Liver (tissue), 9 donors: ENCODE data around the gene MCL1. TPM values are rescaled to one million over a fixed set of nuclear protein-coding genes. Genes with fewer than 3 reads are reported as not detected.
A peak's percentile ranks its signal among the peaks of the same experiment; 100 is the strongest.

Source experiments
- DNase-seq: peaks from one replicate; pipeline ENCODE4 v3.0.0-alpha.2; 2017; ENCODE audit warnings: low spot score
- H3K27ac ChIP-seq, 2 donors: one replicate each; pipeline ENCODE4 v1.7.0; 2013; ENCODE audit warnings: inconsistent platforms in 2 of 2, low read length in 2 of 2, control low read depth in 1 of 2, low read depth in 1 of 2, mild to moderate bottlenecking in 1 of 2
- H3K27me3 ChIP-seq, 4 donors: one replicate each; pipeline versions ENCODE4 v1.6.1 to v1.7.0; 2013; ENCODE audit warnings: low read length in 3 of 4, inconsistent platforms in 1 of 4, mild to moderate bottlenecking in 1 of 4, moderate library complexity in 1 of 4; ENCODE audit not compliant: control insufficient read depth in 4 of 4, insufficient read depth in 4 of 4
- H3K36me3 ChIP-seq, 4 donors: one replicate each; pipeline versions ENCODE4 v1.6.1 to v1.7.0; 2013; ENCODE audit warnings: low read length in 3 of 4, mild to moderate bottlenecking in 3 of 4, low read depth in 1 of 4, moderate library complexity in 1 of 4; ENCODE audit not compliant: control insufficient read depth in 4 of 4, insufficient read depth in 3 of 4
- H3K4me1 ChIP-seq, 4 donors: one replicate each; pipeline versions ENCODE4 v1.6.1 to v1.7.0; 2013; ENCODE audit warnings: low read length in 3 of 4, mild to moderate bottlenecking in 3 of 4, moderate library complexity in 1 of 4; ENCODE audit not compliant: control insufficient read depth in 4 of 4, insufficient read depth in 4 of 4
- H3K4me3 ChIP-seq, 3 donors: one replicate each; pipeline versions ENCODE4 v1.6.1 to v1.7.0; 2013; ENCODE audit warnings: low read length in 3 of 3, control low read depth in 1 of 3, low read depth in 1 of 3, mild to moderate bottlenecking in 1 of 3
- H3K9ac ChIP-seq, 2 donors: one replicate each; pipeline ENCODE4 v1.7.0; 2013; ENCODE audit warnings: low read length in 2 of 2, mild to moderate bottlenecking in 2 of 2, moderate library complexity in 2 of 2, control low read depth in 1 of 2, low read depth in 1 of 2
- H3K9me3 ChIP-seq, 4 donors: one replicate each; pipeline versions ENCODE4 v1.6.1 to v1.7.0; 2013; ENCODE audit warnings: low read length in 3 of 4; ENCODE audit not compliant: control insufficient read depth in 4 of 4
- ATF3 ChIP-seq: IDR thresholded peaks from 2 replicates; pipeline ENCODE4 v1.6.1; 2016; ENCODE audit warnings: antibody characterized with exemption
- CTCF ChIP-seq: fragments of 150-350 bp; IDR thresholded peaks from 2 replicates; pipeline ENCODE4 v1.5.1; 2017; ENCODE audit warnings: improper control_type of control experiment, low read depth, low read length; ENCODE audit not compliant: missing input control
- EGR1 ChIP-seq, 2 donors: IDR thresholded peaks; 2 replicates each; pipeline ENCODE4 v1.6.1; 2016 to 2018; ENCODE audit warnings: antibody characterized with exemption in 2 of 2, low read depth in 2 of 2
- FOXA1 ChIP-seq: IDR thresholded peaks from 2 replicates; pipeline ENCODE4 v1.6.1; 2016; ENCODE audit warnings: antibody characterized with exemption
- FOXA2 ChIP-seq: IDR thresholded peaks from 2 replicates; pipeline ENCODE4 v1.6.1; 2016; ENCODE audit warnings: antibody characterized with exemption
- GABPA ChIP-seq, 2 donors: IDR thresholded peaks in 1 of 2; conservative IDR thresholded peaks in 1 of 2; 2 replicates each; pipeline ENCODE4 v1.6.1; 2016; ENCODE audit warnings: antibody characterized with exemption in 2 of 2, mild to moderate bottlenecking in 1 of 2, moderate library complexity in 1 of 2
- HNF4A ChIP-seq, 2 donors: conservative IDR thresholded peaks; 2 replicates each; pipeline ENCODE4 v1.6.1; 2016; ENCODE audit warnings: antibody characterized with exemption in 2 of 2, mild to moderate bottlenecking in 2 of 2
- HNF4G ChIP-seq: IDR thresholded peaks from 2 replicates; pipeline ENCODE4 v1.6.1; 2016; ENCODE audit warnings: antibody characterized with exemption
- NR2F2 ChIP-seq: IDR thresholded peaks from 2 replicates; pipeline ENCODE4 v1.6.1; 2016; ENCODE audit warnings: antibody characterized with exemption
- RAD21 ChIP-seq, 2 donors: IDR thresholded peaks; 2 replicates each; pipeline ENCODE4 v1.6.1; 2016; ENCODE audit warnings: antibody characterized with exemption in 2 of 2, mild to moderate bottlenecking in 2 of 2
- RXRA ChIP-seq, 2 donors: IDR thresholded peaks; 2 replicates each; pipeline ENCODE4 v1.6.1; 2017 to 2018; ENCODE audit warnings: antibody characterized with exemption in 2 of 2, mild to moderate bottlenecking in 1 of 2
- TAF1 ChIP-seq: conservative IDR thresholded peaks from 2 replicates; pipeline ENCODE4 v1.6.1; 2016; ENCODE audit warnings: antibody characterized with exemption, mild to moderate bottlenecking
- whole genome bisulfite sequencing: extraction: QIAGEN DNeasy Blood & Tissue Kit; methylation state at CpG from one replicate; pipeline ENCODE4 v1.1.7; 2013; 5-methylcytosine and 5-hydroxymethylcytosine counted together
- polyA plus RNA-seq, 2 donors: library from polyadenylated mRNA; stranded (reverse) in 1 of 2; unstranded in 1 of 2; fragments of 200-250 nt in 1 of 2; fragments of >200 nt in 1 of 2; fragmentation: Nextera tagmentation in 1 of 2; extraction: Ambion mirVana in 1 of 2; gene quantifications; one replicate each; pipeline versions ENCODE4 v1.2.1 to v1.2.3, GENCODE V29; 2013 to 2015
- total RNA-seq, 2 donors: library from RNA; depleted of rRNA; stranded (reverse); fragments of >200 nt; gene quantifications; one replicate each; pipeline ENCODE4 v1.2.3, GENCODE V29; 2014
- TF ChIP-seq, protein P1 (sequence below): IDR thresholded peaks from 2 replicates; pipeline ENCODE4 v1.6.1; 2016; ENCODE audit warnings: antibody characterized with exemption, mild to moderate bottlenecking
- TF ChIP-seq, protein P2 (sequence below): IDR thresholded peaks from 2 replicates; pipeline ENCODE4 v1.6.1; 2016; ENCODE audit warnings: antibody characterized with exemption
- donor health status: healthy.
- donor health status: healthy.
- donor health status: healthy.
- donor health status: healthy.
- donor health status: healthy.

MCL1 gene
- total and polyA plus RNA-seq, 4 donors = 23.4 to 181 (median 80.0) TPM

DNA sequence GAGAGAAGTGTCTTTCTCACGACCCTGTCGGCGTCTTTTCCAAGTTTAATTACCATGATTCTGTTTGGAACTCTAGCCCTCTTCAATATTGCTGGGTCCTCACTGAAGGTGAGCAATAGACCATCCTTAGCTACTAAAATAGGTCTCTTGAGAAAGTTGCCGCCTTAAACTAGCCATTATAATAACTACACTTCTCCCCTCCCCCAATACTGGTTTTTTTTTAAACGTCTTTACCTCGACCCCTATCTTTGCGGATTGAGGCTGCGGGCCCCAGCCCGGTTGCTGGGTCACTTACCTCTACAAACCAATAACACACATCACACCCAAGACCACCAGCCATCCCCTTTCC, 49.3 kb upstream of the MCL1 start:
- H3K9me3 ChIP-seq = no peaks in the 10 kb centered on the region
- WGBS = under 1% methylated on average over 9 of the region's 9 CpGs
- H3K9ac ChIP-seq = peak overlapping the region; percentile 71 to 80
- H3K4me3 ChIP-seq = peak overlapping the region; percentile 60 to 72 (median 61)
- H3K27me3 ChIP-seq = no peaks in the 10 kb centered on the region
- peak overlapping the region; percentile 95 to 97 for H3K27ac ChIP-seq
- no peak for DNase-seq
- peaks cover 7 to 32% (median 26%) of the 10 kb centered on the region in 4 donors for H3K36me3 ChIP-seq
- TF ChIP-seq, protein P1, sequence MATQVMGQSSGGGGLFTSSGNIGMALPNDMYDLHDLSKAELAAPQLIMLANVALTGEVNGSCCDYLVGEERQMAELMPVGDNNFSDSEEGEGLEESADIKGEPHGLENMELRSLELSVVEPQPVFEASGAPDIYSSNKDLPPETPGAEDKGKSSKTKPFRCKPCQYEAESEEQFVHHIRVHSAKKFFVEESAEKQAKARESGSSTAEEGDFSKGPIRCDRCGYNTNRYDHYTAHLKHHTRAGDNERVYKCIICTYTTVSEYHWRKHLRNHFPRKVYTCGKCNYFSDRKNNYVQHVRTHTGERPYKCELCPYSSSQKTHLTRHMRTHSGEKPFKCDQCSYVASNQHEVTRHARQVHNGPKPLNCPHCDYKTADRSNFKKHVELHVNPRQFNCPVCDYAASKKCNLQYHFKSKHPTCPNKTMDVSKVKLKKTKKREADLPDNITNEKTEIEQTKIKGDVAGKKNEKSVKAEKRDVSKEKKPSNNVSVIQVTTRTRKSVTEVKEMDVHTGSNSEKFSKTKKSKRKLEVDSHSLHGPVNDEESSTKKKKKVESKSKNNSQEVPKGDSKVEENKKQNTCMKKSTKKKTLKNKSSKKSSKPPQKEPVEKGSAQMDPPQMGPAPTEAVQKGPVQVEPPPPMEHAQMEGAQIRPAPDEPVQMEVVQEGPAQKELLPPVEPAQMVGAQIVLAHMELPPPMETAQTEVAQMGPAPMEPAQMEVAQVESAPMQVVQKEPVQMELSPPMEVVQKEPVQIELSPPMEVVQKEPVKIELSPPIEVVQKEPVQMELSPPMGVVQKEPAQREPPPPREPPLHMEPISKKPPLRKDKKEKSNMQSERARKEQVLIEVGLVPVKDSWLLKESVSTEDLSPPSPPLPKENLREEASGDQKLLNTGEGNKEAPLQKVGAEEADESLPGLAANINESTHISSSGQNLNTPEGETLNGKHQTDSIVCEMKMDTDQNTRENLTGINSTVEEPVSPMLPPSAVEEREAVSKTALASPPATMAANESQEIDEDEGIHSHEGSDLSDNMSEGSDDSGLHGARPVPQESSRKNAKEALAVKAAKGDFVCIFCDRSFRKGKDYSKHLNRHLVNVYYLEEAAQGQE = no peak
- peak; percentile 5 for TF ChIP-seq ATF3
- TF ChIP-seq, protein P2, sequence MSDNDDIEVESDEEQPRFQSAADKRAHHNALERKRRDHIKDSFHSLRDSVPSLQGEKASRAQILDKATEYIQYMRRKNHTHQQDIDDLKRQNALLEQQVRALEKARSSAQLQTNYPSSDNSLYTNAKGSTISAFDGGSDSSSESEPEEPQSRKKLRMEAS = no peak
- TF ChIP-seq NR2F2 = no peak
- H3K4me1 ChIP-seq = peaks cover 5 to 19% (median 9%) of the 10 kb centered on the region in 4 donors

- H3K36me3 ChIP-seq = peaks cover 7 to 34% (median 29%) of the 10 kb centered on the region in 4 donors
- H3K27me3 ChIP-seq = no peaks in the 10 kb centered on the region
- peak overlapping the region; percentile 71 to 80 for H3K9ac ChIP-seq
- 81% methylated on average over 5 of the region's 5 CpGs for WGBS
- no peaks in the 10 kb centered on the region for H3K9me3 ChIP-seq
- peak overlapping the region; percentile 95 to 97 for H3K27ac ChIP-seq
- no peak for DNase-seq
- TF ChIP-seq EGR1 (IDR thresholded peaks at IDR 0.05; ENCODE audit: low read depth in 2 of 2) (no peak), RAD21 (IDR thresholded peaks at IDR 0.05) (no peak), HNF4G (no peak), FOXA2 (no peak), GABPA (IDR thresholded peaks at IDR 0.05 in 1 of 2, conservative IDR thresholded peaks at IDR 0.05 in 1 of 2) (no peak), RXRA (IDR thresholded peaks at IDR 0.05) (no peak), ATF3 (no peak)
- TF ChIP-seq, protein P2 = no peak
- H3K4me1 ChIP-seq = peaks cover 5 to 19% (median 9%) of the 10 kb centered on the region in 4 donors
- peak overlapping the region in 2 of 3 donors; percentile 60 to 72 for H3K4me3 ChIP-seq
Measured at GRCh38 chr1:150627826-150628410, 48.5 kb upstream of the MCL1 start.

GRCh38 chr1:150626150-150626549, 46.7 kb upstream of the MCL1 start:
- no peak overlapping the region for H3K4me3 ChIP-seq
- peaks cover 7 to 38% (median 32%) of the 10 kb centered on the region in 4 donors for H3K36me3 ChIP-seq
- H3K4me1 ChIP-seq = peaks cover 5 to 22% (median 13%) of the 10 kb centered on the region in 4 donors
- H3K27me3 ChIP-seq = no peaks in the 10 kb centered on the region
- no peak for DNase-seq
- H3K9me3 ChIP-seq = no peaks in the 10 kb centered on the region
- H3K9ac ChIP-seq = no peak overlapping the region
- no peak overlapping the region for H3K27ac ChIP-seq
- WGBS = 95% methylated on average over 2 of the region's 2 CpGs
- TF ChIP-seq HNF4A (conservative IDR thresholded peaks at IDR 0.05) = no peak
- TF ChIP-seq ATF3 = no peak
- no peak for TF ChIP-seq FOXA1
- no peak for TF ChIP-seq CTCF
- no peak for TF ChIP-seq RAD21 (IDR thresholded peaks at IDR 0.05)
- TF ChIP-seq NR2F2 = no peak
- no peak for TF ChIP-seq TAF1
- no peak for TF ChIP-seq EGR1 (IDR thresholded peaks at IDR 0.05; ENCODE audit: low read depth in 2 of 2)
- TF ChIP-seq, protein P1 = no peak
